K562 (cell line): Measurements from ENCODE around the gene SLC23A2. TPM values are rescaled to one million over a fixed set of nuclear protein-coding genes. Genes with fewer than 3 reads are reported as not detected.

Experiments used
- ATAC-seq: fragments of 200-7000 bp; cut with Tn5 transposase; 3 replicates; pipeline ENCODE4 v1.9.1; 2020; ENCODE audit warnings: moderate library complexity
- BruUV-seq: library from RNA; stranded (reverse); fragments of 400-500 nt; replicated peaks from 2 replicates; lab custom pipeline; 2021; lab: Mats Ljungman, UMichigan
- CTCF ChIA-PET: fragments of 300-600 bp; formaldehyde crosslinking; extraction: SDS; loops from one replicate; lab custom pipeline; 2021; ENCODE audit warnings: low intra/inter-chr PET ratio; lab: Yijun Ruan, JAX
- POLR2A ChIA-PET: fragments of 300-600, 350-650 bp; sonication (Branson Sonifier 250); formaldehyde crosslinking; extraction: SDS; loops from one replicate; lab custom pipeline; 2021; ENCODE audit warnings: antibody characterized with exemption, inconsistent platforms; lab: Yijun Ruan, JAX
- DNase-seq, 4 experiments: peaks; one replicate each; pipeline versions ENCODE4 v3.0.0 to v3.0.0-alpha.2; 2011 to 2018; ENCODE audit warnings: low spot score in 3 of 4, mixed read lengths in 3 of 4; ENCODE audit errors: extremely low read depth in 1 of 4
- FAIRE-seq: peaks from 2 replicates; lab custom pipeline; 2011; peaks lifted over from hg19 to GRCh38; lab: Jason Lieb, UNC
- H2AFZ ChIP-seq: 2 replicates; pipeline ENCODE4 v1.6.0; 2011; ENCODE audit warnings: low read depth, low read length, control low read depth, inconsistent platforms
- H3K27ac ChIP-seq: fragments of 200-600 bp; 3 replicates; pipeline ENCODE4 v1.8.0; 2011; ENCODE audit warnings: low read depth, mild to moderate bottlenecking, control low read depth, inconsistent platforms, low read length, moderate library complexity, mixed read lengths; ENCODE audit errors: extremely low read depth
- H3K27me3 ChIP-seq, 2 experiments: fragments of 300-600 bp in 1 of 2; 2 replicates in 1 of 2; 3 replicates in 1 of 2; pipeline versions ENCODE4 v1.6.0 to v1.8.0; 2011; ENCODE audit warnings: inconsistent platforms in 2 of 2, low read length in 2 of 2, mild to moderate bottlenecking in 1 of 2, mixed read lengths in 1 of 2, moderate library complexity in 1 of 2; ENCODE audit not compliant: control insufficient read depth in 2 of 2, insufficient read depth in 2 of 2
- H3K36me3 ChIP-seq: fragments of 300-600 bp; 3 replicates; pipeline ENCODE4 v1.8.0; 2011; ENCODE audit warnings: mild to moderate bottlenecking, low read length, inconsistent platforms; ENCODE audit not compliant: control insufficient read depth, insufficient read depth
- H3K4me1 ChIP-seq, 2 experiments: fragments of 200-600 bp in 1 of 2; replicated peaks in 1 of 2; 2 replicates in 1 of 2; 3 replicates in 1 of 2; pipeline versions ENCODE4 v1.5.1 to v1.8.0; 2011; ENCODE audit warnings: inconsistent platforms in 2 of 2, low read length in 2 of 2, mild to moderate bottlenecking in 1 of 2, mixed read lengths in 1 of 2, moderate library complexity in 1 of 2; ENCODE audit not compliant: control insufficient read depth in 2 of 2, insufficient read depth in 2 of 2
- H3K4me2 ChIP-seq: 2 replicates; pipeline ENCODE4 v1.6.1; 2011; ENCODE audit warnings: low read length, control low read depth, inconsistent platforms, mixed read lengths; ENCODE audit not compliant: insufficient read depth
- H3K4me3 ChIP-seq: fragments of 200-600 bp; sonication (generic), shearing (Covaris generic); 2 replicates; pipeline ENCODE4 v1.5.1; 2016; ENCODE audit warnings: control low read depth, inconsistent platforms
- H3K79me2 ChIP-seq: fragments of 200-600 bp; 3 replicates; pipeline ENCODE4 v1.8.0; 2011; ENCODE audit warnings: low read length, inconsistent platforms; ENCODE audit not compliant: control insufficient read depth, insufficient read depth
- H3K9ac ChIP-seq, 2 experiments: 2 replicates each; pipeline versions ENCODE4 v1.6.0 to v1.6.1; 2011; ENCODE audit warnings: low read depth in 2 of 2, low read length in 2 of 2, control low read depth in 1 of 2, inconsistent platforms in 1 of 2, mild to moderate bottlenecking in 1 of 2, mixed read lengths in 1 of 2; ENCODE audit not compliant: insufficient read depth in 1 of 2
- H3K9me1 ChIP-seq: one replicate; pipeline ENCODE4 v1.6.0; 2011; ENCODE audit warnings: inconsistent platforms, mild to moderate bottlenecking, low read length, moderate library complexity; ENCODE audit not compliant: control insufficient read depth, insufficient read depth
- H3K9me3 ChIP-seq: replicated peaks from 2 replicates; pipeline ENCODE4 v1.5.1; 2011; ENCODE audit warnings: low read depth, low read length, inconsistent platforms; ENCODE audit not compliant: control insufficient read depth, insufficient read depth
- H4K20me1 ChIP-seq: replicated peaks from 2 replicates; pipeline ENCODE4 v1.6.1; 2011; ENCODE audit warnings: low read length, inconsistent platforms, mixed read lengths; ENCODE audit not compliant: control insufficient read depth, insufficient read depth
- EGR1 ChIP-seq: fragments of 450-650 bp; conservative IDR thresholded peaks from 2 replicates; pipeline ENCODE4 v1.6.1; 2017; ENCODE audit warnings: mild to moderate bottlenecking
- GTF2A2 ChIP-seq: IDR thresholded peaks from 2 replicates; pipeline ENCODE4 v1.6.1; 2016; ENCODE audit warnings: mild to moderate bottlenecking, missing genetic modification characterization, missing compliant biosample characterization
- GTF2B ChIP-seq: IDR thresholded peaks from 2 replicates; pipeline ENCODE4 v1.6.1; 2011; ENCODE audit not compliant: insufficient read length; ENCODE audit errors: extremely low read depth
- IRF1 ChIP-seq: sonication (generic); formaldehyde crosslinking; IDR thresholded peaks from 2 replicates; pipeline ENCODE4 v1.8.0; 2022; ENCODE audit warnings: missing genetic modification reagents, mild to moderate bottlenecking, borderline replicate concordance
- LEF1 ChIP-seq: fragments of 450-650 bp; IDR thresholded peaks from 2 replicates; pipeline ENCODE4 v1.6.1; 2016; ENCODE audit warnings: mild to moderate bottlenecking
- PTTG1 ChIP-seq: fragments of 450-650 bp; IDR thresholded peaks from 2 replicates; pipeline ENCODE4 v1.6.1; 2016; ENCODE audit warnings: low read depth, mild to moderate bottlenecking, missing genetic modification characterization, missing compliant biosample characterization
- ZBTB40 ChIP-seq, 2 experiments: fragments of 450-650 bp in 1 of 2; sonication (generic) in 1 of 2; formaldehyde crosslinking in 1 of 2; IDR thresholded peaks; 2 replicates each; pipeline versions ENCODE4 v1.7.1 to v1.9.0; 2016 to 2022; ENCODE audit warnings: inconsistent platforms in 1 of 2, mild to moderate bottlenecking in 1 of 2, missing genetic modification reagents in 1 of 2
- ZNF12 ChIP-seq: sonication (generic); formaldehyde crosslinking; IDR thresholded peaks from 2 replicates; pipeline ENCODE4 v1.4.0; 2020; ENCODE audit warnings: mild to moderate bottlenecking, missing genetic modification reagents
- ZNF121 ChIP-seq: sonication (generic); formaldehyde crosslinking; conservative IDR thresholded peaks from 2 replicates; pipeline ENCODE4 v1.8.0; 2022; ENCODE audit warnings: missing genetic modification reagents
- ZNF224 ChIP-seq: sonication (generic); formaldehyde crosslinking; IDR thresholded peaks from 2 replicates; pipeline ENCODE4 v1.8.0; 2022; ENCODE audit warnings: mild to moderate bottlenecking, missing genetic modification reagents
- ZNF507 ChIP-seq: conservative IDR thresholded peaks from 2 replicates; pipeline ENCODE4 v1.6.1; 2017; ENCODE audit warnings: missing genetic modification characterization, missing compliant biosample characterization
- WGBS: fragments of 100-300 bp; shearing (Covaris generic); methylation state at CpG from one replicate; pipeline ENCODE4 v1.1.6; 2016; ENCODE audit warnings: low coverage, mixed read lengths; ENCODE audit not compliant: insufficient coverage; ENCODE audit errors: missing lambda C conversion rate; 5-methylcytosine and 5-hydroxymethylcytosine counted together
- in situ Hi-C: fragments of 300-500 bp; cut with MboI; formaldehyde crosslinking; loops from 4 replicates; pipeline ENCODE4 v1.15.0; 2018; ENCODE audit warnings: inconsistent platforms, mixed read lengths
- intact Hi-C: fragments of 100-400 bp; cut with micrococcal nuclease; formaldehyde crosslinking; loops from 2 replicates; pipeline ENCODE4 v1.14.2; 2022
- polyA plus RNA-seq, 8 experiments: library from polyadenylated mRNA; depleted of rRNA in 4 of 8; stranded (reverse) in 5 of 8; unstranded in 3 of 8; fragments of >200 nt; fragmentation: Nextera tagmentation in 2 of 8; fragmentation: Illumina TruSeq in 1 of 8; extraction: Ambion mirVana in 2 of 8; extraction: Trizol in 1 of 8; gene quantifications; 2 replicates each; pipeline versions ENCODE4 v1.2.1 to v1.2.3, GENCODE V29; 2011 to 2014; ENCODE audit warnings: inconsistent platforms in 1 of 8, missing spikeins in 1 of 8
- total RNA-seq, 7 experiments: library from RNA; depleted of rRNA in 6 of 7; stranded (reverse); fragments of >200 nt in 6 of 7; fragmentation: Illumina TruSeq in 2 of 7; extraction: Trizol in 2 of 7; gene quantifications; 2 replicates each; pipeline versions ENCODE4 v1.2.1 to v1.2.3, GENCODE V29; 2011 to 2021; ENCODE audit warnings: low replicate concordance in 1 of 7

Gene SLC23A2
- total and polyA plus RNA-seq, 9 of the 15 experiments (the other 6 are each of a cell fraction or from before 2014, with no cell fraction given) = 0.39 to 6.7 (median 3.2) TPM

GRCh38 chr20:4867051-4867450, 134.3 kb downstream of the SLC23A2 start:
- H3K9ac ChIP-seq = no peak overlapping the region
- ATAC-seq (no peak), DNase-seq (no peak), FAIRE-seq (no peak)
- 60% methylated on average over 2 of the region's 4 CpGs for WGBS
- H3K4me1 ChIP-seq = no peaks in the 10 kb centered on the region
- TF ChIP-seq ZBTB40 (IDR thresholded peaks at IDR 0.05) = no peak
- TF ChIP-seq ZBTB40 (CRISPR knock-in tag; IDR thresholded peaks at IDR 0.05) = no peak
- no peak for TF ChIP-seq IRF1 (CRISPR knock-in tag)
- no peak for TF ChIP-seq ZNF121 (CRISPR knock-in tag)
- no peak for TF ChIP-seq EGR1
- no peak for TF ChIP-seq ZNF12 (CRISPR knock-in tag)
- no peak for TF ChIP-seq GTF2A2 (tag)
- no peak for TF ChIP-seq LEF1
- no peak for TF ChIP-seq GTF2B
- TF ChIP-seq PTTG1 = no peak
- TF ChIP-seq ZNF224 = no peak
- TF ChIP-seq ZNF507 (tag) = no peak
- H3K27ac ChIP-seq = no peak overlapping the region
- no peaks in the 10 kb centered on the region for H3K9me1 ChIP-seq
- H3K36me3 ChIP-seq = no peaks in the 10 kb centered on the region
- H3K9me3 ChIP-seq = no peaks in the 10 kb centered on the region
- no peak overlapping the region for H3K4me3 ChIP-seq
- POLR2A ChIA-PET = no interaction called here
- H3K27me3 ChIP-seq = no peaks in the 10 kb centered on the region
- H4K20me1 ChIP-seq = no peaks in the 10 kb centered on the region
- intact Hi-C loops = no loop called here
- H3K4me2 ChIP-seq = no peak overlapping the region
- H3K79me2 ChIP-seq = no peaks in the 10 kb centered on the region
- no peak overlapping the region for H2AFZ ChIP-seq
- in situ Hi-C loops = no loop called here
- CTCF ChIA-PET = no interaction called here
- BruUV-seq = no TSS peak
